ENCODE results near the gene SCGB1C2. TPM values are rescaled to one million over a fixed set of nuclear protein-coding genes. Genes with fewer than 3 reads are reported as not detected.

Gene SCGB1C2
- total RNA-seq, 4 donors from 2014 or later, result not detected

GRCh38 chr17:185445-186138, 48.2 kb downstream of the SCGB1C2 start:
- peaks cover 17% of the 10 kb centered on the region for H3K4me1 ChIP-seq
- WGBS, result 30% methylated on average over 14 of the region's 14 CpGs

GRCh38 chr17:187130-187529, 49.8 kb downstream of the SCGB1C2 start:
- H3K36me3 ChIP-seq, result no peaks in the 10 kb centered on the region
- H3K27ac ChIP-seq, result no peak overlapping the region
- no peak for DNase-seq (ENCODE audit: low spot score in 2 of 2)
- no peaks in the 10 kb centered on the region for H3K9me3 ChIP-seq
- H3K4me1 ChIP-seq, result peaks cover 4% of the 10 kb centered on the region
- peaks cover 16% of the 10 kb centered on the region for H3K27me3 ChIP-seq
- WGBS, result 81% methylated on average over 2 of the region's 2 CpGs
- TF ChIP-seq CTCF (IDR thresholded peaks at IDR 0.05) (no peak), POLR2A (IDR thresholded peaks at IDR 0.05) (no peak), POLR2AphosphoS5 (IDR thresholded peaks at IDR 0.05) (no peak), EP300 (IDR thresholded peaks at IDR 0.05) (no peak)
- no peak overlapping the region for H3K4me3 ChIP-seq

More at GRCh38 chr17:185445-186138, 48.2 kb downstream of the SCGB1C2 start:
- no peaks in the 10 kb centered on the region for H3K36me3 ChIP-seq
- no peak overlapping the region for H3K4me3 ChIP-seq
- H3K27me3 ChIP-seq, result peaks cover 30% of the 10 kb centered on the region
- H3K9me3 ChIP-seq, result no peaks in the 10 kb centered on the region
- no peak overlapping the region for H3K27ac ChIP-seq
- no peak for TF ChIP-seq POLR2AphosphoS5 (IDR thresholded peaks at IDR 0.05)
- no peak for TF ChIP-seq EP300 (IDR thresholded peaks at IDR 0.05)
- TF ChIP-seq CTCF (IDR thresholded peaks at IDR 0.05), result no peak
- no peak for TF ChIP-seq POLR2A (IDR thresholded peaks at IDR 0.05)
- DNase-seq (ENCODE audit: low spot score in 2 of 2), result no peak

Other genes starting within 250 kb of the SCGB1C2 start
- 10 to 100 TPM in 1 of 4 donors, 1 to 10 TPM in 3; 1.8 to 19.4 (median 6.1) TPM for gene DOC2B, start 44.1 kb downstream of the SCGB1C2 start, total RNA-seq
- 10 to 100 TPM in 2 of 4 donors, 1 to 10 TPM in 2; 1.7 to 39.5 (median 10.9) TPM for gene RPH3AL, start 215.2 kb downstream of the SCGB1C2 start, total RNA-seq